ENCODE results near the gene TLCD1.
"Not testable (repeated sequence)": the region's sequence is repeated elsewhere in the genome, so short reads cannot be mapped to it uniquely, and the experiment has no call there.

TLCD1 gene

DNA sequence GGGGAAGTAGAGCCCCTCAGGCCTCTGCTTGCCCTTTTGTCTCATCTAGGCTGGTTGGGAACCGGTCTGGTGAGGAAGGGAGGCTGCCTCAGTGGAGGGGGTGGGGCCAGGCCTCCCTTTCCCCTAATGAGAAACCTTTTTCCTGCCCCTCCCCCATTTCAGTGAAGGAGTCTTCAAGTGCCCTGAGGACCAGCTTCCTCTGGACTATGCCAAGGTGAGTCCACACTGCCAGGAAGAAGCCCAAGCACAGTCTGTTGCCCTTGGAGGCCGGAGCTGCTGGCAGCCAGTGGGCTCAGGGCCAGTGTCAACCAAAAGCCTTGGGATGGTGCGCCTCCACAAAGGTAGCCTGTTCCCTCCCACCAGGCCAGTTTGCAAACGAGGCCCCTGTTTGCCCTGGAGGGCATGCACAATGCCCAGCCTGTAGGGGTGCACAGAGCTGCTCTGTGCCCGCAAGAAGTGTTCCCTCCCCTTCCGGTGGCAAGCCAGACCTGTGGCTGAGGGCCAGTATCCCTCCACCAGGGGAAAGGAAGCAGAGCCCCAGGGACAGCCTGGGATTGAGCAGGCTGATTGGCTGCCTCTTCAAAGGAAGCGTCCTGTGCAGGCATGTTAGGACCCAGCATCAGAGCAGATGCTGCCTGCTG, 21.1 kb upstream of the TLCD1 start:
- no peak for DNase-seq (ENCODE audit: low read depth in 1 of 2, low spot score in 1 of 2)

DNA sequence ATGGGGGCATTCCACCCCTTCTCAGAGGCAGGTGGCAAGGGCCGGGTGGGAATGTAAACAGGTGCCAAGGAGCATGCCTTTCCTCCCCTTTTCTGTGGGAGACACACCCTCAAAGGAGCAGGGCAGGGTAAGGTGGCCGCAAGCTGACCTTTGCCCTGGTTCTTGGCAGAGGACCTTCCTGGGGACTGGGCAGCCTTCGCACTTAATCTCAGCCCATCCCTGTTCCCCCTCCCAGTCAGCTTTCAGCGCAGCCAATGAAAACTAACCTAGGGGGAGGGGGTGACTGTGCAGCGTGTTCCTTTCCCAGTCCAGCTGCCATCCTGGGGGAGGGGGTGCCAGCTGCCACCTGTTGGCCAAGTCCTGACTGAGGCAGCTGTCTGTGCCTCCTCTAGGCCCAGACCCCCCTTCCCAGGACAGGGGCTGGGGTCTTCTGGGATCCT, 20.6 kb upstream of the TLCD1 start:
- DNase-seq (ENCODE audit: low read depth in 1 of 2, low spot score in 1 of 2) = no peak

DNA sequence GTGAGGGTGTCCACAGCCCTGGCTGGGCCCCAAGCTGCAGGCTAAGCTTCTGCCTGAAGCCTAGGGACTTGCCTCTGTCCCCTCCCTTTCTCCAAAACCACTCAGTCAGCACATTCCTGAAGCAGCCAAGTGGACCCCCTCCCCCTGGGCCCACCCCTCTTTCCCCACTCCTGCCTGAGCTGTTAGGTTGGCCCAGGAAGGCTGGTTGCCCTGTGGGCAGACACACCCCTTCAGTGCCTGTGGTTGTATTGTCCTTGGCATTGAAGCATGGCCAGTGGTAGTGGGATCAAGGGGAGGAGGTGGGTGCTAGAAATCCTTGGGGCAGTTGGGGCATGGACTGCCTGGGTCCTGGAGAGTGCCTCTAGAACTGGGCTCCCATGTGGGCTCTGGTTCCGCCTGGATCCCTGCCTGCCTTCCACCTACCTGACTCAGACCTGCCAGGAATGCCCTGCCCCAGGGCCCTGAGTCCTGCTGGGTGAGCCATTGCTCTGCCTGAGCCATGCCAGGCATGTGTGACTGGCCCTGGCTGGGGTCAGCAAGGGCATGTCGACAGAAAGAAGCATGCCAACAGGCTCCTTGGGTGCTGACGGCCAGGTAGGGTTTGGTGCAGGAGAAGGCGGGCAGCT, 19.9 kb upstream of the TLCD1 start:
- no peak for DNase-seq (ENCODE audit: low read depth in 1 of 2, low spot score in 1 of 2)

DNA sequence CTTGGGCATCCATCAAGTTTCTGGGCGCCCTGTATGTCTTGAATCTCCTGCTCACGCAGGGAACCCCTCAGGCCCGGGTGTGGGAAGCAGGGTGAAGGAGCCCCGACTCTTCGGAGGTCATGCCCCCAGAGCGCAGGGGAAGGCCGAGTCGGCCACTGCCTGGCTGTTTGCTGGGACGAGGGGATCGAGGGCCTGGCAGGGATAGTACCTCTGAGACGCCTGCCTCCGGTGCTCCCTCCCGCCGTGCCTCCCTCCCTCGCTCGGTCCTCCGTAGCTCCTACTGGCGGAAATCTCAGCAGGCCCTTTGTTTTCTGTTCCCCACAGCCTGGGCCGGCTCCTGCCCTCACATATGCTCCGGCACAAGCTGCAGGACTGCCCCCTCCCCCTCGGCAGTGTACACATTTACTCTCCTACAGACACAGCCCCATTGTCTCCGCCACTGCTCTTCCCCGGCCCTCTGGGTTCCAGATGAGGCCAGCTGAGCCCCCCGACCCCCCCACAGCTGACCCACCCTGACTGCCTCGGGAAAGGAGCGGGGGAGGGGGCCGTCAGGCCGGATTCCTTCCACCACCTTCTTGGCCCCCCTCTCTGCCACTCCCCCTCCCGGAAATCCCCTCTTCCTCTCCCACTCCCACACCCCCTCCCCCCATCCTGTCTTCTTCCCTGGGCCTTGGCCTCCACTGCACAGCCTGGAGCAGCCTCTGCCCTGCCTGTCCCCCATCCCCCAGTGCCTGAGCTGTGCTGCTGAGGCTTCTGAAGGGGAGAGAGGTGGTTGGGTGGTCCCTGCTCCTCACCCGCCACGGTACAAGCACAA, 19.1 kb upstream of the TLCD1 start:
- no peak for DNase-seq (ENCODE audit: low read depth in 1 of 2, low spot score in 1 of 2)

DNA sequence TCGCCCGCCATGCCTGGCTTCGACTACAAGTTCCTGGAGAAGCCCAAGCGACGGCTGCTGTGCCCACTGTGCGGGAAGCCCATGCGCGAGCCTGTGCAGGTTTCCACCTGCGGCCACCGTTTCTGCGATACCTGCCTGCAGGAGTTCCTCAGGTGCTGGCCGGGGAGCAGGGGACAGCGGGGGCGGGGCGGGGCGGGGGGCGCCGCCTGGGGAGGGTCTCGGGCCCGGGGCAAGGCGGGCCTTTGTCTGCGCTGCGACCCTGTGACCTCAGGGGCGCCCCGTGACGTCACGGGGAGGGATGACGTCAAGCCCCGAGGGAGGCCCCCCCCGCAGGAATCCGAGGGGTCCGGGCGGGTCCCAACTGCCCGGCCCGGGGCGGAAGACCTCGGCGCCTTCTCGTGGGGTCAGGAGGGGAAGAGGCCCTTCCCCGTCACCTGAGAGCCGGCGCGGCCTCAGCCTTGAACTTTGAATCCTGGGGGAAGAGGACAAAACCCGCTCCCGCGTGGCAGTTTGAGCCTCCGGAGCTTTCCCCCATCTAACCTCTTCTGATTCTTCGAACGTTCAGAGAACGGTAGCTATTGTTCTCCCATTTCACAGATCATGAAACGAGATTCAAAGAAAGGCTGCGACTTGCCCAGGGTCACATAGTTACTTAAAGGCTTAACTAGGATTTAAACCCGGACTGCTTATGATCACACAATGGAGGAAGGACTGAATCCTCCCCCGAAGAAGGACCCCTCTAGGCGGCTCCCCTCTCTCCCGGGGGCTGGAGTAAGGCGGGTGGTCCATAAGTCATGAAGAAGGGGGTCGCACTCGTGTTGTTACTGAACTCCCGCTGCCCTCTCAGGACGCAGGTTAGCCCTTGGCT, 18.3 kb upstream of the TLCD1 start:
- DNase-seq (ENCODE audit: low read depth in 1 of 2, low spot score in 1 of 2) = peak in 1 of 2 donors; percentile 65

DNA sequence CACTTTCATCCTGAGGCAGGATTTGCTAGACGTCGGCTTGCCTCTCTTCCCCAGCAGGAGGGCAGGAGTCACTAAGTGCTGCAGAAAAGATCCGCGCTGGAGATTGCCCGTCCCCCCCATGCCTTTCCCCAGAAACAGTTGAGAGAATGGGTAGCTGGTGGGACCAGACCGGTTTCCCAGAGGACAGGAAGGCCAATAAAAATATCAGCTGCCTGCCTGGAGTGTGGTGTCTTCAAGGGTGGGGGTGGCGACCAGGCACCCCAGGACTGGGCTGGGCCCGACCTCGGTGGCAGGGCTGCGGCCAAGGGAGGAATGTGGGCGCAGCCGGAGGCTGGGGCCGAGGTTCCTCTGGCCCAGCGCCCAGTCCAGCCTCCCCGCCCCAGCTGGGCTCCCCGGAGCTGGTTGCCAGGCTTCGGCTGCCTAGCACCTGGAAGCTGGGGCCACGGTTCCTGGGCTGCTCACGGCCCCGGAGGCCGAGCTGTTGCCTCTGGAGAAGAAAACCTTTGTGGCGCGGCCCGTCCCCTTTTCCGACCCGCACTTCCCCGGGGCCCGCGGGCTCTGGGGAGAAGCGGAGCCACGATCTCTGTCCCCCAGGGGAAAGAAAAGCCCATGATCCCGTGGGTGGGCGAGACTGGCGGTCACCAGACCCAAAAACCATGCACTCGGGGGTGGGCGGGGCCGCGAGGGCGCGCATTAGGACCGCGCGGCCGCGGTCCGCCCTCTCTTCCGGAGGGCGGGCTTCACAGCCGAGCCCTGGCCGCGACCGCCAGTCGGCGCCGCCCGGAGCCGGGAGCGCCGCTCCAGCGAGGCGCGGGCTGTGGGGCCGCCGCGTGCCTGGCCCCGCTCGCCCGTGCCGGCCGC, 17.4 kb upstream of the TLCD1 start, which contains the start of gene TRAF4:
Gene TRAF4 (plus strand): TSS at position 769 of the 861 bp plus-strand sequence. CDS start 102 bp downstream, outside the sequence.
- peak; percentile 55 to 66 for DNase-seq (ENCODE audit: low read depth in 1 of 2, low spot score in 1 of 2)

DNA sequence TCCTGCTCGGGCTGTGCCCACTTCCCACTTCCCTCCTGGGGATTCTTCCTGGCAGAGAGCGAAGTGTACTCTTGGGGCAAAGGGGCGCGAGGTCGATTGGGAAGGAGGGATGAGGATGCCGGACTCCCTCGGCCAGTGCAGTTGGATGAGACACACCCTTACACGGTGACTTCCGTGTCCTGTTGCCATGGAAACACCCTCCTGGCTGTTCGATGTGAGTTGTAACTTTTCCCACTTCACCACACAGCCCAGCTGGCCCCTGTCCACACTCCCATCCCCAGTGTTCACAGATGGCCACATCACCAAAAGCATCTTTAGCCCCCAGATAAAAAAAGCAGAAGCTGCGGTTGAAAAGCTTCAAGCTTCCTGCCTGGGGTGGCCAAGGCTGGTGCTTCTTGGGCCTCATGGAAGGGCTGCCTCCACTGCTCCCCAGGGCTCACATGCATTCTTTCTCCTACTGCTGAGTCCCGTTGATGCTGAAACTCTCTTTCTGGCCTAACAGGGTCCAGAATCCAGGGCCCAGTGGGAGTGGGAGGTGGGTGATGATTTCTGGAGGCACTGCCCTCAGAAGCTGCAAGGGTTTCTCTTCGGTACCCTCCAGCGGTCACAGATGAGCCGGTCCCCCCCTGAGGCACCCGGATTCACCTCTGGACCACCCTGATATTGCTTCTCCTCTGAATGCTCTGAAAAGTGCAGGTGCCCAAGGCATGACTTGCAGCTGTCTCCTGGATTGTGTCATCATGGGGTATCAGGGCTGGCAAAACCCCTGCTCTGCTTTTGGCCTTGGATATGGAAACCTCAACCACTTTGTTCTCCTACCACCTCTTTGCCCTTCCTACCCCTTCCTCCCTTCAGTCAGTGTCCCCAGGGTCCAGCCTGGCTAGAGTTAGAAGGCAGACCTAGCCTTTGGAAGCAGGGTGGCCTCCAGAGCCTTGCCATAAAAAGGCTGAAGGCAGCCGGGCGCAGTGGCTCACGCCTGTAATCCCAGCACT, 15.6 kb upstream of the TLCD1 start:
- DNase-seq (ENCODE audit: low read depth in 1 of 2, low spot score in 1 of 2) = no peak

DNA sequence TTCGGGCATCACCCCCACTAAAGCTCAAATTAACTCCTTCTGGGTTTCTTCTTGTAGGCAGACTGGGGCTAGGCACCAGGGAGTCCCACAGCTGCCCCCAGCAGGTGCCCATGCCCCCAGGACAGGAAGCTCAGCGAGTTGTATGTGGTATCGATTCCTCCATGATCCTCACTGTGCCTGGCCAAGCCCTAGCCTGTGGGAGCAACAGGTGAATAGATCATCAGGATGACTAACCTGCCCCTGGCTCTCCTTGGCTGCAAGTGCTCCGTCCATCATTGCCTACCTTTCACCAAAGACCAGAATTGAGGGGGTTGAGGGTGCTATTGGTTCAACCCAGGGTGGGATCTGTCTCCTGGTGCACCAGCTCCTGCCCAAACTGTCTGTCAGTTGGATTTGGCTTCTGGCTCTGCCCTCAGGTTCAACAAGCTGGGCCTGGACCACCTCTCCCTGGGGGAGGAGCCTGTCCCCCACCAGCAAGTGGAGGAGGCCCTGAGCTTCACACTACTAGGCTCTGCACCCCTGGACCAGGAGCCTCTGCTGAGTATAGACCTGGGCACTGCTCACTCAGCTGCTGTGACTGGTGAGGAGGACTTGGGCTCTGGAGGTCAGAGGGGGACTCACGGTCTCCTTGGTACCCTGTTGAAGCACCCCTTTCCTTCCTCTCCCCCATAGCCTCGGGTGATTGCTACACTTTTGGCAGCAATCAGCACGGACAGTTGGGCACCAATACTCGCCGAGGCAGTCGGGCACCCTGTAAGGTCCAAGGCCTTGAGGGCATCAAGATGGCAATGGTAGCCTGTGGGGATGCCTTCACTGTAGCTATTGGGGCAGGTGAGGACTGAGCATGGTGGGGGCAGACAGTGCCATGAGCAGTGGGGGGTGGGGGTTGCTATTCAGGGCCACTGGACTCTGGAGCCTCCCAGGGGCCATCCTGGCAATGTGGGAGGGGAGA, 14.6 kb upstream of the TLCD1 start:
- no peak for DNase-seq (ENCODE audit: low read depth in 1 of 2, low spot score in 1 of 2)

DNA sequence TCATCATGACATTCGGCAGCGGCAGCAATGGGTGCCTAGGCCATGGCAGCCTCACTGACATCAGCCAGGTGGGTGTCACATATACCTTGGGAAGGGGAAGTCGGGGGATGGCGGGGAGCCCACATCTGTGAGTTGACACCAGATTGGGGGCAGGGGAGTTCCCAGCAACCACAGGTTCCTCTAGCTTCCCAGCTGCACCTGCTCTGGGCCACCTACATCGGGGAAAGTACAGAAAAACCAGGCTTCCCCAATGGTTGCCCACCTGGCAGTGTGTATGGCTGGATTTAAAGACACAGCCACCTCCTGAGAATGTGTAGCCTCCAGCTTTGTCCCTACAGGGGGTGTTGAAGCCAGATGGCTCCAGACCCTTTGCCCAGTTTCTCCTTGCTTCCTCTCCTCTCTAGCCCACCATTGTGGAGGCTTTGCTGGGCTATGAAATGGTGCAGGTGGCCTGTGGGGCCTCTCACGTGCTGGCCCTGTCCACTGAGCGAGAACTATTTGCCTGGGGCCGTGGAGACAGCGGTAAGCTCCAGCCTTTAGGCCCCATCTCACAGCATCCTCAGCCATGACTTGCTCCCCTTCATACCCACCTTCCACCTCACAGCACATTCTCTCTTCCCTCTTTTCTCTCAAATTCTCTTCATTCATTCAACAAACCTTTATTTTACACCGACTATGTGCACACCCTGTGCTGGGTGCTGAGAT, 12.8 kb upstream of the TLCD1 start:
- no peak for DNase-seq (ENCODE audit: low read depth in 1 of 2, low spot score in 1 of 2)

DNA sequence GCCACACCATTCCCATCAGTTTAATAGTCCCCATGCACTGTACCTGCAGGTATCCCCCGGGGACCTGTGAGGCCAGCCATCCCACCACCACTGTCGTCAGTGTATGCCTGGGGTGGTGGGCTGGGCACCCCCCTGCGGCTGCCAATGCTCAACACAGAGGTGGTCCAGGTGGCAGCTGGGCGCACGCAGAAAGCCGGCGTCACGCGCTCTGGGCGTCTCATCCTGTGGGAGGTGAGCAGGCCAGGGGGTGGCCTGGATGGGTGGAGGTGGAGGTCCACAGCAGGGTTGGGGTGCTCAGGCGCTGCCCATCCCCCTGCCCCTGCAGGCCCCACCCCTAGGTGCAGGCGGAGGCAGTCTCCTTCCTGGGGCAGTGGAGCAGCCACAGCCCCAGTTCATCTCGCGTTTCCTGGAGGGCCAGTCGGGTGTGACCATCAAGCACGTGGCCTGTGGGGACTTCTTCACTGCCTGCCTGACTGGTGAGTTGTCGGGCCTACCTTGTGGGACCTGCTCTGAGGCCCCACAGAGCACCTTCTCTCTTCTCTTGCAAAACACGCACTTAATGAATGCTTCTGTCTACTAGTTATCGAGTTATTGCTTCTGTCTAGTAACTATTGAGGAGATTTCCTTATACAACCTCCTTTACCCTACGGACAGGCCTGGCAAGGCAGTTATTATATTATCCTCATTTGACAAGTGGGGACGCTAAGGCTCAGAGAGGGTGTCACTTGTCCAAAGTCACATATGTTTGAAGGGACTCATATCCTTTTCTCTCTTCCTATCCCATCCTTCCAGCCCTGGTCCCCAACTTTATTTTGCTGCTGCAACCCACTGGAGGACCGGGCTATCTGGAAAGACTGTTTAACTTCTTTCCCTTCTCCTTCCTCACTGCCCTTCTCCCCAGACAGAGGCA, 12.0 kb upstream of the TLCD1 start:
- no peak for DNase-seq (ENCODE audit: low read depth in 1 of 2, low spot score in 1 of 2)

DNA sequence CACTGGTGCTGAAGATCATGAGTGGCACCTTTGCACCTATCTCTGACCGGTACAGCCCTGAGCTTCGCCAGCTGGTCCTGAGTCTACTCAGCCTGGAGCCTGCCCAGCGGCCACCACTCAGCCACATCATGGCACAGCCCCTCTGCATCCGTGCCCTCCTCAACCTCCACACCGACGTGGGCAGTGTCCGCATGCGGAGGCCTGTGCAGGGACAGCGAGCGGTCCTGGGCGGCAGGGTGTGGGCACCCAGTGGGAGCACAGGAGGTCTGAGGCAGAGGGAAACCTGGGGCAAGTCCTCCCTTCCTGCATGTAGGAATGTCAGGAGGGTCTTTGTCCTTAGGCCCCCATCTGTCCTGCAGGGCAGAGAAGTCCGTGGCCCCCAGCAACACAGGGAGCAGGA, 11.3 kb upstream of the TLCD1 start:
- DNase-seq (ENCODE audit: low read depth in 1 of 2, low spot score in 1 of 2) = no peak

DNA sequence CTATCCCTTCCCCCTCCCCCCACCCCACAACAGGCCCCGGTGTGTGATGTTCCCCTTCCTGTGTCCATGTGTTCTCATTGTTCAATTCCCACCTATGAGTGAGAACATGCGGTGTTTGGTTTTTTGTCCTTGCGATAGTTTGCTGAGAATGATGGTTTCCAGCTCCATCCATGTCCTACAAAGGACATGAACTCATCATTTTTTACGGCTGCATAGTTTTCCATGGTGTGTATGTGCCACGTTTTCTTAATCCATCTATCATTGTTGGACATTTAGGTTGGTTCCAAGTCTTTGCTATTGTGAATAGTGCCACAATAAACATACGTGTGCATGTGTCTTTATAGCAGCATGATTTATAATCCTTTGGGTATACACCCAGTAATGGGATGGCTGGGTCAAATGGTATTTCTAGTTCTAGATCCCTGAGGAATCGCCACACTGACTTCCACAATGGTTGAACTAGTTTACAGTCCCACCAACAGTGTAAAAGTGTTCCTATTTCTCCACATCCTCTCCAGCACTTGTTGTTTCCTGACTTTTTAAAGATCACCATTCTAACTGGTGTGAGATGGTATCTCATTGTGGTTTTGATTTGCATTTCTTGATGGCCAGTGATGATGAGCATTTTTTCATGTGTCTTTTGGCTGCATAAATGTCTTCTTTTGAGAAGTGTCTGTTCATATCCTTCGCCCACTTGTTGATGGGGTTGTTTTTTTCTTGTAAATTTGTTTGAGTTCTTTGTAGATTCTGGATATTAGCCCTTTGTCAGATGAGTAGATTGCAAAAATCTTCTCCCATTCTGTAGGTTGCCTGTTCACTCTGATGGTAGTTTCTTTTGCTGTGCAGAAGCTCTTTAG, 10.1 kb upstream of the TLCD1 start:
- DNase-seq (ENCODE audit: low read depth in 1 of 2, low spot score in 1 of 2) = not testable (repeated sequence)

DNA sequence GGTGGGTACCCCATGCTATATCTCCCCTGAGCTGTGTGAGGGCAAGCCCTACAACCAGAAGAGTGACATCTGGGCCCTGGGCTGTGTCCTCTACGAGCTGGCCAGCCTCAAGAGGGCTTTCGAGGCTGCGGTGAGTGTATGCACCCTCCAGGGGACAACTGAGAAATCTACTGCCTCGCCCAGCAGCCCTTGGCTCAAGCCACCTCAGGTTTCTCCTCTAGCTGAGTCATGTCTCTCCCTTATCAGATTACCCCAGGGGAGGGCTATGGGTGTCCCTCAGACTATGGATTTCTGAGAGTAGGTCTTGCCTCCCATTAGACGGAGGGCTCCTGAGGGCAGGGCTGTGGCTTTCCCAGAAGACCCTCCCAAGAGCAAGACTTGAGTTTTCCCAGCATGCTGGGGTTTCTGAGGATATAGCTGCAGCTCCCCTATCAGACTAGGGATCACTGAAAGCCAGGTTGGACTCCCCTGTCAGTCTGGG, 9.2 kb upstream of the TLCD1 start:
- no peak for DNase-seq (ENCODE audit: low read depth in 1 of 2, low spot score in 1 of 2)

DNA sequence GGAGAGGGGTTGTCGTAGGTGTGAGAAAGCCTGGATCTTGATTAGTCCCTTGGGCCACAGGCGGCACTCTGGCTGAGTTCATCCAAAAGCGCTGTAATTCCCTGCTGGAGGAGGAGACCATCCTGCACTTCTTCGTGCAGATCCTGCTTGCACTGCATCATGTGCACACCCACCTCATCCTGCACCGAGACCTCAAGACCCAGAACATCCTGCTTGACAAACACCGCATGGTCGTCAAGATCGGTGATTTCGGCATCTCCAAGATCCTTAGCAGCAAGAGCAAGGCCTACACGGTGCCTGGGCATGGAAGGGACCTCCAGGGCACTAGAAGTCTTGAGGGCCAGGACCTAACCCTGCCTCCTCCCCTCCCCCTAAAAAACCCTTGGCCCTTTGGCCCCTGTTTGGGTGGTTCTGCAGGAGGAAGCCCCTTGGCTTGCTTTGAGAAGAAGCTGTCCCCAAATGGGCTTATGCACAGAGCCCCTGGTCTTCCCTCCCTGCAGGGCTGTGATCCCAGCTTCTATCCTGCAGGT, 8.7 kb upstream of the TLCD1 start:
- DNase-seq (ENCODE audit: low read depth in 1 of 2, low spot score in 1 of 2) = no peak

DNA sequence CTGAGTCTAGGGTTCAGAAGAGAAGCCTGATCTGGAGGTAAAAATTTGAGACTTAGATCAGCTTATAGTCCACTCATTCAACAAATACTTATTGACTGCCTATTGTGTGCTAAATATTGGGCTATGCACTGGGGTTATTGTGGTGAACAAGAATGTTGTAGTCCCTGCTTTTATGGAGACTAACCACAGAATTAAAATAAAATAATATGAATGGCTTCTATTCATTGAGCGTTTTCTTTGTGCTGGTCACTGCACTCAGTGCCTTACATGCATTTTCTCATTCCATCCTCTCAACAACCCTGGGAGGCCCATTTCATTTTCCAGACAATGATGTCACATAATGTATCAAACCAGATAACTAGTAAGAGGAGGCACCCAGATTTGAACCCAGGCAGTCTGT, 7.3 kb upstream of the TLCD1 start:
- no peak for DNase-seq (ENCODE audit: low read depth in 1 of 2, low spot score in 1 of 2)

Data from activated CD4-positive, alpha-beta T cell treated with anti-CD3 and anti-CD28 coated beads, Interleukin-2, amount 50 U/mL, for 24 hours (primary cell).